T-helper 2 cell (primary cell): ENCODE measurements around the gene MAPKAP1.
"Not testable (repeated sequence)": the region's sequence is repeated elsewhere in the genome, so short reads cannot be mapped to it uniquely, and the experiment has no call there.

Experiments
- DNase-seq, 5 experiments: peaks; one replicate each; pipeline versions ENCODE4 v3.0.0 to v3.0.0-alpha.2; 2012 to 2022

Gene MAPKAP1

DNA sequence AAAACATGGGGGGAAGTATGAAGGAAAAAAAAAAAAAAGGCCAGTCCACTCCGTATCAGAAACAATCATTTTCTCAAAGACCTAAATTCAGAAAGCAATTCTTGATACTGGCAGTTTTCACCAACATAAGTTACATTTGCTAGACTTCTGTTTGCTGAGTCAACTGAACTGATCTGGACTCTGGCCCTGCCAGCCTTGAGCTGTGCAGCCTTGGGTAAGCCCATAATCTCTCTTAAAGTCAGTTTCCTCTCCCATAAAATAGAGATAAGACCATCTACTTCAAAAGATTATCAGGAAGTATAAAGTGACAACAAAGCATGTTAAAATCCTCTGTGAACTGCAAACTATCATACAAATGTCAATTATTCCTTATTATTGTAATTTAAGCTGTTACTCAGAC lies 106.8 kb downstream of the MAPKAP1 start:
- no peak for DNase-seq

DNA sequence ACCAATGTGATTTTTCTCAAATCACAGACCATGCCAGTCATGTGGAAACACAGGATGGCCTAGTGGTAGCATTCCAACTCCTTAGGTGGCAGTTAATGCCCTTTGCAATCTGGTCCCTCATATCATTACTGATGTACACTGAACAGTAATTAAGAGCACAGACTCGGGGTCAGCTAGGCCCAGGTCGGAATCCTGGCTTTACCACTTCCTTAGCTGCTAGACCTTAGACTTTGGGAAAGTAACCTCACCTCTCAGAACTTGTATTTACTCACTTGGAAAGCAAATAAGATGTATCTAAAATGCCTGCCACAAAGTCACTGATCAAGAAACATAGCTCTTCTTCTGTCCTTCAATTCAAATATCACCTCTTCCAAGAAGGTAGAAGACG lies 112.8 kb downstream of the MAPKAP1 start:
- no peak for DNase-seq

DNA sequence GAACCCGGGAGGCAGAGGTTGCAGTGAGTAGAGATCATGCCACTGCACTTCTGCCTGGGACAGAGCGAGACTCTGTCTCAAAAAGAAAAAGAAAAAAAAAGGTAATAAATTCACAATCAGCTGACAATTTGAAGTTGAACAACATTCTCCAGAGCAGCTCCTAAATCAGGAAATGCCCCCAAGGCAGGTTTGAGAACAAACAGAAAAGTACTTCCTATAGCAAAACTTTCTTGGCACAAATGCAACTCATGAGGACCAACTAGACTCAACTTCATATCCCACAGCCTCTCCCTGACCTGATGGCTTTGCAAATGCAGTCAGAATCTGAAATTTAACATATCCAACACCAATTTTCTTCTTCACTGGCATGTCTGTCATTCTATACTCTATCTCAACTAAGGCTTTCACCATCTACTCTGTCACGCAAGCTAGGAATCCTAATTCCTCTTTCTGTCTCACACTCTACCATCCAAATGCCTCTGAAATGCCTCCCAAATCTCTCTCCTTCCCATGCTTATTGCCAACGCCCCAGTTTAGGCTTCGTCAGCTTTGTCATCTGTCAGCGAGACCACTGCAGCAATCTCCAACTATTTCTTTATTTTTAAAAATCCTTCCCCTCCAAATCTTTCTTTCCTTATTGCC lies 113.3 kb downstream of the MAPKAP1 start:
- DNase-seq = no peak

DNA sequence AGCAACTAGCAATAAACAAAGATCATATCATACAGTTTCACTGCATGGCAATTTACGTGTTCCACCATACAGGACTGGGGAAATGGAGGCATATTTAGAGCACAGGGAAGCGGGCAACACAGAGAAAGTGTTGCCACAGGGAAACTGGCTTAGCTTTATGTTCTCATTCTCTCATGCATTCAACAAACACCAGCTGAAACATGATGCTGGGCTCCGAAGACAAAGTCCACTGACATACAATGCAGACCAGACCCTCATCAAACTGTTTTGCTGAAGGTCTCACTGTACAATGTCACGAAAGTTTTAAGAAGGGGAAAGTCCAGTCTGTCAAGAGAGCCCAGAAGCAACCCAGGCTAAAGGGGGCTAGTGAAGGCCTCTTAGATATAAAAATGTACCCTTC lies 115.1 kb downstream of the MAPKAP1 start:
- DNase-seq = no peak

DNA sequence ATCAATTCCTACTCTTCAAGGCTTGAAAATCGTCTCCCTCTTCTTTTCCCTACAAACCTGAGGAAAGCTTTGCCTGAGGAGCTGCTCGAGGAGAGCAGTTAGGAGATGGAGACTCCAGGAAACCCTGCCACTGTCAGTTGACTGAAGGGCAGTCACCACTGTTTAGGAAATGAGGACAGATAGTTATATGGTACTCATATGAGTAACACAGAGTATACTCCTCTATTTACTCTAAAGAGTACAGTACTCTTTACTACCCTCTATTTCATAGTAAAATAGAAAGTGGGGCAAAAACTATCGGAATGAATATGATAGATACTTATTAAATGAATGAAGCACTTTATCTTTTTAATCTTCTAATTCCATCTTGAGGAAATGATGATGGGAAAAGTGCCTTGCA lies 115.8 kb downstream of the MAPKAP1 start:
- DNase-seq = no peak

DNA sequence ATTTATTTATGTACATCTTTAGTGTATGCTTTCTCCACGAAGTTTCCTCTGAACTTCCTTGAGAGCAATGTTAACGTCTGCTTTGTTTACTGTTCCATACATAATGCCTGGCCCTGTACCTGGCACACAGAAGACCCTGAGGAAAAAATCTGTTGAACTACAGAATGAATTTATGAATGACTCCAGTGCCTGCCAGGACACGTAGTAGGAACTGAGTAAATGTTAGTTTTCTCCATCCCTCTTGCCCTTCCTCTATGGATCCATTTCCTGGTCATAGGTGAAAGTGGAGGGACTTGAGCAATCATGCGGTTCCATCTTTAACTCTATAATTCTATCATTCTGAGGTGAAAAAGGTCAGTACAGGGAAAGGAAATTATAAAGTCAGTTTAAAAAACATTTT lies 117.7 kb downstream of the MAPKAP1 start:
- DNase-seq = no peak

DNA sequence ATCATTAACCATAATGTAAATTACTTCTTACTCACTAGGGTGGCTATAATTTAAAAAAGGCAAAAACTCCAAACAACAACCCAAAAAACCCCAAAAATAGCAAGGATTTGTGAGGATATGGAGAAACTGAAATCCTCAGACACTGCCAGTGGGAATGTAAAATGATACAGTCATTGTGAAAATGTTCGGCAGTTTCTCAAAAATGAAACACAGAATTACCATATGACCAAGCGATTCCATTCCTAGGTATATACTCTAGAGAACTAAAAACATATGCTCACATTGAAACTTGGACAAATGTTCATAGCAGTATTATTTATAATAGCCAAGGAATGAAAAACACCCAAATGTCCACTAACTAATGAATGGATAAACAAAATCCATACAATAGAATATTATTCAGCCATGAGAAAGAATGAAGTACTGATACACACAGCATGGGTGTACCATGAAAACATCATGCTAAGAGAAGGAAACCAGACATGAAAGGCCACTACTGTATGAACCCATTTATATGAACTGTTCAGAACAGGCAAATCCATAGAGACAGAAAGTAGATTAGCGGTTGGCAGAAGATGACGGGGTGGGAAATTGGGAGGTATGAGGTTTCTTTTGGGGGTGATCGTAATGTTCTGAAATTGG lies 119.1 kb downstream of the MAPKAP1 start:
- DNase-seq = no peak

DNA sequence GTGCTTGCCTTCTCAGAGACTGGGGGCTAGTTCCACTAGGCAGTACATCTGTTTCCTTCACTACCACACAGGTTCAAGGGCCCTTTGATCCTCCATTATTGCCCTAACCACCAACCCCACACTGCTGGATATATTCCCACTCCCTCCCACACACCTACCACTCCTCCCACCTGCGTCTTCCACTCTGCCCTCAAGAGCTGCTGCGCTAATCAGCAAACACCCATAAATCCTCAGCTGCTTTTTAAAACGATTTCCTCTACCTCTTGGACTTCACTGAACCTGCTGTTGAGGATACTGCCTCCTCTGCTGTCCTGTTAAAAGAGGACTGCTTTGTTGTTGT lies 120.9 kb downstream of the MAPKAP1 start:
- DNase-seq = no peak

DNA sequence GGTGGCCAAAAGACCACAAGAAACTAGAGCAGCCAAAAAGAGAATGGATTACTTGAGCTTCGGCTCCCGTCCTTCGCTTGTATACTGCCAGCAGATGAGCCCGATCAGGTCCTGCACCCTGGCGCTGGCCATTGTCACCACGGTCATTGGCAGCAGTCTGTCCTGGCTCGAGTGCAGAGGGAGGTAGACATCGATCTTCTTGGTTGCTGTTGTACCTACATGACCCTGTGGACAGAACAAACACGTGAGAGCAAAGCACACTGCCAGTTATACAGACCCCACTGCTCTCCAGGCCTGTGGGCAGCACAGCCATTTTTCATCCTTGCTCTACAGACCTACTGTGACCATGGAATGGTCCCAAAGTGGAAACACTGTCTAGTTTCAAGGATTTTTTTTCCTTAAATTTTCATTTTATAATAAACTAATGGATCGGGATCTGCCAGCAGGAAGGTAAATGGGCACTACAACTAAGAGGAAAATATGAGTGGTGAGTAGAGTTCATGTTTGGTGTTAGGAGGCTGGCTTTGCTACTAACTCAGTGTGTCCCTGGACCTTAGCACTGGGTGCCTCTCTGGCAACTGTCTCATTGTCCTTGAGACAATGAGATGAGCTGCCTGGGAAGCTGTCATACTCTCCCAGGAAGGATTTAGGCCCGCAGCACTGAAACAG lies 121.4 kb downstream of the MAPKAP1 start:
- no peak for DNase-seq

DNA sequence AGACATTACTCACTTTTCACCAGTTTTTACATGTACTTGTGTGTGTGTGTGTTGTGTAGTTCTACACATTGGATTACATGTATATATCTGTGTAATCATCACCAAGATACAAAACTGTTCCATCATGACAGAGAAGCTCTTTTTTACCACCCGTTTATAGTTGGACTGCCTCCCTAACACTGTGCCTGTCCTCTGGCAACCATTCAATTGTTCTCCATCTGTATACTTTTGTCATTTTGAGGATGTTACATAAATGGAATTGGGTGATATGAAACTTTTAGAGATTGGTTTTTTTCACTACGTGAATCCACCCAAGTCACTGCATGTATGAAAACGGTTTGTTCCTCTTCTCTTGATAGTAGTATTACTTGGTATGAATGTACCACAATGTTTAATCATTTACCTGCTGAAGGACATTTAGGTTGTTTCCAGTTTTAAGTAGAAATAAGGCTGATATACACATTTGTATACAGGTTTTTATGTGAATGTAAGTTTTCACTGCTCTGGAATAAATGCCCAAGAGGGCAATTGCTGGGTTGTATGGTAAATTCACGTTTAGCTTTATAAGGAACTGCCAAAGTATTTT lies 126.2 kb downstream of the MAPKAP1 start:
- DNase-seq = no peak

DNA sequence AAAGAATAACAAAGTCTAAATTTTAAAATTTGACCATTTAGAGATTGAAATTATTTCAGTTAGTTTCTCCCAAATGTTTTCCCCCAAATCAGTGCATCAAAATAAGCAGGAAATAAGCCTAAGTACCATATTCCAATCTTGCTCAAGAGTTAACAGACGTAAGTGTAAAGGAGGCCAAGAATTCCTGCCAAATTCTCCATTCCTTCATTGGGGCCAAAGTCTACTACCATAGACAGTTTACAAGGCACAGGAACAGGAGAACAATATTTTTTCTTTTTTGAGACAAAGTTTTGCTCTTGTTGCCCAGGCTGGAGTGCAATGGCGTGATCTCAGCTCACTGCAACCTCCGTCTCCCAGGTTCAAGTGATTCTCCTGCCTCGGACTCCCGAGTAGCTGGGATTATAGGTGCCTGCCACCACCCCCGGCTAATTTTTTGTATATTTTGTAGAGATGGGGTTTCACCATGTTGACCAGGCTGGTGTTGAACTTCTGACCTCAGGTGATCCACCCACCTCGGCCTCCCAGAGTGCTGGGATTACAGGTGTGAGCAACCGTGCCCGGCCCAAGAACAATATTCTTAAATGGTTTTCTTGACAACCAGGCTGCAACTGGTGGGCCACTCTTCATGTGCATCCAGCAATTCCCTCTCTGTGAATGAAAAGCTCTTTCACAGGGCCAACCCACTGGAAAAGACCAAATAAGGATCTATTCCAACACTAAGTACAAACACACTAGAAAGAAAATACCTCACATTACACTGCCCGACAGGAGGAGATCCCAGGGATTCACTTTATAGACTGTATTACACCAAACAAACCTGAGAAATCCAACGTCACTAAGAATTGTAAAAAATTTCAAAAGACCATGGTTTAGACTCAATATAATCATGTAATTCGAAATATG lies 127.7 kb downstream of the MAPKAP1 start:
- DNase-seq = no peak

DNA sequence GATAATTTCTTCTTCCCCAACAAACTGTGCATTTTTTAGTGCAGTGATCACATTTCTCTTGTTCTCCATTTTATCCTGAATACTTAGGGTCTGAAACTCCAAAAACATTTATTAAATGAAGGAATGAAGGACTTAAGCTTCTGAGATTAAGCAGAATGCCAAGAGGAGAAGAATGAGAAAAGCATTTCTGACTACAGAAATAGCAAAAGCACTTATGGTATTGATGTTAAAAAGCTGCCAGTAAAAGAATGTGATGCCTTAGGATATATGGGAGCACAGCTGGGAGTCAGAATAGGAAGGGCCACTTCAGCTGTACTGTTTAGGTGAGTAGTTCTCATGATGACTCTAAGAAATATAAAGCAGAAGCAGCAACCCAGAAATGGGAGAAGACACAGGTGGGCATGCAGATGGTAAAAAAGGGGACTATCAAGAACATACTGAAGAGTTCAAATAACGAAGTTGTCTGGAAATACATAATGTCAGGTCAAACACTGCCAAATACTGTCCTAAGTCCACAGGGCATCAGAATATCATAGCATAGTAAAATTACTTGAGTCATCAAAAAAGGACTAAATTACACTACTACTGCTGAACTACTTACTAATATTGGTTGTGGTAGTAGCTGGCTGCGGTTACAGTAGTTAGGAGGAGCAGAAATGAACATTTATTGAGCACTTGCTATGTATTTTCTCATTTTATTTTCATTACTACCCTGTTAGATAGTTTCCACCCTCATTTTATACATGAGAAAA lies 132.7 kb downstream of the MAPKAP1 start:
- DNase-seq = no peak

DNA sequence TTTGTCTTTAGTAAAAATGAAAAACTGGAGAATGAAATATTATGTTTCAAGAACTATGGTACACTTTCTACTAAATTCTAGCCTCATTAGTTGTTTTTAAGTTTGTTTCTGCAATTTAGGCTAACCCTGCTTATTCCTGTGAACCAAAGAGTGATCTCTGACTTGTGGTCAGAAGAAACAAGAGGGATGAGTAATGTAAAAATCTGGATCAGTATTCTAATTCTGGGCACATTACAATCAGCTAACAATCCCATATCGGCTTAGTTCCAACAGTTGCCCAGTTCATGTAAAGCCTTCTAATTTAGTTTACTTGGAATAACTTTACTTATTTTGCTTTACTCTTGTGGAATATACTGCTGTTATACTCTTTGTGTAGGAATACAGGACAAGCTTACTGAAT lies 134.5 kb downstream of the MAPKAP1 start:
- not testable (repeated sequence) for DNase-seq

DNA sequence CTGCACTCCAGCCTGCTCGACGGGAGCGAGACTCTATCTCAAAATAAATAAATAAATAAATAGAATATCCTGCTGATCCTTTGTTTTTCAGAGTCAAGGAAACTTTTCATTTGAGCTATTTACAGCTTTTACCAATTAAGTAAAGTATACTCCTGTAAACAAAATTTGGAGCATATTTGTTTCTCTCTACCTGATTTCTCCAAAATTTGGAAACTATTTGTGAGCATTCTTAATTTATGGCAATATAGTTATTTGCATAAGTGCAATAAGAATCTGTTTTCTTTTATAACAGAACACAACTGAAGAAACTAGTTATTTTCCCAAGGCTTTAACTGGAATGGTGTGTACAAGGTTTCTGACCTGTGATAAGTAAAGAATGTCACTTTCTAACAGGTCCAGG lies 135.2 kb downstream of the MAPKAP1 start:
- DNase-seq = not testable (repeated sequence)

DNA sequence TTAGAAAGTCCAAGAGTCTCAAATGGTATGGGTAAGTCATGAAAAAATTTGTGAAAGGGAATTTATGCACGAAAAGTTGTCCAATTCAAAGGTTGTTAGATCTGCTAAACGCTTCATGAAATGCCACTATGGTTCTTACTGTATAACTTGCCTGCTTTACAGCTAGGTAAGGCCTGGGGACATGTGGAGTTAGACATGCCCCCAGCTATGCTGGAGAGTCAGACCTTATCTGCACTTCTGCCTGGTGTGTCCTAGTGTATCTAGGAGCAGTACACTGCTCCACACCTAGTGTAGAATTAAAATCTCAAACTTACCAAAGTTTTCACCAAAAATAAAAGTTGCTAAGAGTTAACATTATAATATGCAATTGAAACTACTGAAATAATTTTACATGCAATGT lies 136.8 kb downstream of the MAPKAP1 start:
- DNase-seq = no peak

DNA sequence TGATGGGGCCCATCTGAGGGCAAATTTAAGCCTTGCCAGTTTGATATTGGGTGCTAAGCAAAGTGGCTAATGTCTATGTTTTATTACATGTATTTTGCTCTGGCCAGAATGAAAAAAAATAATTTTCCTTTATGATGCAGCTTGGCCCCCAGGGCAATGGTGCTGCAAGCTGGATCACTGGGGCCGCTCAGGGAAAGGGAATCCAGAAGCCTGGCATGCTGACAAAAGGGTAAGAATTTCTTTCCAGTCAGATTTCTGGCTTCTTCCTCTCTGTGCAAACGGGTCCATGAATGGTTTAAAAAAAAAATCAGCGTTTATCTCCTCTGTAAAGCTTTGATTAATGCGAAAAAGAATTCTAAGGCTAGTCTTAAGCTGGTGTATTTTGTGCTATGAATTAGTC lies 138.4 kb downstream of the MAPKAP1 start:
- DNase-seq = no peak

DNA sequence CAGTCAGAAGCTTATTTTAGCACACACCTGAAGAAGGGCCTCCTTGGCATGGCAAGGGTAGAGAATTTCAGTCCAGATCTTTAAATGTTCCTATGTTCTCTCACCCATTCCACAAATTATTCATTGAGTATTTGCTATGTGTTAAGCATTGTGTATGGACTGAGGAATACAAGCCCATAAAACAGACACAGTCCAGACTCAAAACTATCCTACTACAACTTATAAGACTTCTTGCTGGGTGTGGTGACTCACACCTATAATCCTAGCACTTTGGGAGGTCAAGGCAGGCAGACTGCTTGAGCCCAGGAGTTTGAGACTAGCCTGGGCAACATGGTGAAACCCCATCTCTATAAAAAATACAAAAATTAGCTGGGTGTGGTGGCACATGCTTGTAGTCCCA lies 141.0 kb downstream of the MAPKAP1 start:
- DNase-seq = not testable (repeated sequence)

DNA sequence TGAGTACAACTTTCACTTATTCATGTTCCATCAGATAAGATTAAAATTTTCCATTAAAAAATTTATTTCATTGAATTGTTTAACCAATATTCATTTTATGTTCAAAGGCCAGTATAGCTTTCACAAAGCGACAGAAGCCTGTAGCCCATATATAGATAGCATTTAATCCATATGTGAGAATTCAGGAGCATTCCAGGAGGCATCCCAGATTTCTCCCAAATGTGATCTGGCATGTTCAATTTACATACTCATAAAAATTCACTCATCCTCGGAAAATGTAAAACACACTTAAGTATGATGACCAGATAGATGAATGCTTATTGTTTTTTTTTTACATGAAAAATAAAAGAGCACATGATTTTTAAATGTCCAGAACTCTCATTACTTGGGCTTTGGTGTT lies 141.9 kb downstream of the MAPKAP1 start:
- DNase-seq = no peak

DNA sequence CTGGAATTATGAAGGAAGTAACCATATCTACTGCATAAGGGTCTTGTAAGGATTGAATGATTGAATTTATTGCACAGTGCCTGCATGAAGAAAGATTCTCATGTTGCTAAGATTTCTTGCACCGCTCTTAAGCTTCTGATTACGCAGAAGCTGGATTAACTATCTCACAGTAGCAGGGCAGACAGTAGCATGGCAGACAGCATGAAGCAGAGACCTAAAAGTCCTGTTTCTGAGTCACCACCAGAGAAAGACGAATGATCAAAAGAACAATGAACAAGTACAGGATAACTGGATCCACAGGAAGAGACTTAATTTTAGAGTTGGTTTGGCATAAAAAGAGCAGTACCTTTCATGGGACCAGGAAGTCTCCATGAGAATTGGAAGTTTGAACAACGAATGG lies 142.4 kb downstream of the MAPKAP1 start:
- DNase-seq = no peak

DNA sequence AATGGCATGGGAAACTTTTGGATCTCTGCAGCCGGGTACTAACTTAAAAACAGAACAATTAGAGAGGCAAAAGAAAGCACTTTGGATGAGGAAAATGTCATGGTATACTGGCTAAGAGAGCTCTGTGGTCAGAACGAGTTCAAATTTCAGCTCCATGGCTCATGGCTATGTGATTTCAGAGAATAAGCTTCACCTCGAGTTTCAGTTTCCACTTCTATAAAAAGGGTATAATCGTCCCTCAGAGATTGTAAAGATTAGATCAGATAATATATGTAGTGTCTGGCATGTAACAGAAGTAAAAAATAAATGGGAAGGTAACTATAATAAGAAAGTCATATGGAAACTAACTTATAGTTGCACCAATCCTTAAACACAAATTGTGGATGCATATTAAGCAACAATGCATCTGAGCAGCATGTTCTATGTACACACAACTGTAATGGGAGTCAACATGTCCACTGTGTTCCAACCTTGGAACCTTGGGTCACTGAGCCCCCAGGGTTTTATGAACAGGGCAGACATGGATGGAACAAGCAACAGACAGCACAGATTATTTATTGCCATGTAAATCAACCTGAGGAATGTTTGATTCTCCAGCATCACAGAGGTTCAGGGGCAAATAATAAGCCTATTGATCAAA lies 145.4 kb downstream of the MAPKAP1 start:
- peak in 1 of 5 experiments; percentile 53 for DNase-seq

DNA sequence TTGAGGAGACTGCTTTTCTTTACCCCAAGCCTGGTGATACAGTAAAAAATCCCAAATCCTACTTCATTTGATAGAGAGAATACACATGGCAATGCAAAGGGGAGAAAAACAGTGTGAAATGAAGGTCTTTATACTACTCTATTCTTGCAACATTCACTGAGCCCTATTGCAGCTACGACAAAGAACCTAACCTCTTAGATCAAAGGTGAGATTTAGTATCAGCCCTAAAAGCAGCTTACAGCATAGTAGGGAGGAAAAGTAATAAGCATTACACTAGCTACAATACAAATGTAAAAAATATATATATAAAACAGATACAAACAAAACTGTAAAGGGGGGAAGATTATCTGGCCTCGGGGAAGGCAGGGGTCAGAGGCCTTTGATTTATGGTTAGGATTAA lies 147.1 kb downstream of the MAPKAP1 start:
- no peak for DNase-seq

DNA sequence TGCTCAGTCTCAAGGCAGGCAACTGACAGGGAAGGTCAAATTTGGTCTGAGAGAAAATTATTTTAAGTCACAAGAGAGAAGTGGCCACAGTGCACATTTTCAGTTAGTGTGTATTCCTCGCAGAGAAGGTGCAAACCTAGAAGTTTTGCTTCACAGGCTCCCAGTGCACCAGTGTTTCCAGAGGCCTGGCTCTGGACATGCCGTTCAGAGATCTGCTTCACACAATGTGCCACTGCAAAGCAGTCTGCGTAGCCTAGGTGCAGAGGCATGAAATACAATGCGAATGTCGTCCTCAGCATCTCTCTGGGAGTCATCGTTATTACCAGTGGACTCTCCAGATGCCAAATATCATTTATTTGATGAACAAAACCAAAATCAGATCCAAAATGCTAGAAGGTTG lies 147.8 kb downstream of the MAPKAP1 start:
- DNase-seq = no peak
